Endothelial cell of umbilical vein (primary cell): ENCODE measurements around the gene PPFIA2. TPM values are rescaled to one million over a fixed set of nuclear protein-coding genes. Genes with fewer than 3 reads are reported as not detected.

Experiments used
- BruUV-seq: library from RNA; stranded (reverse); fragments of 400-500 nt; replicated peaks from 2 replicates; lab custom pipeline; 2021; lab: Mats Ljungman, UMichigan
- CTCF ChIA-PET: fragments of 300-600, 350-600 bp; sonication (Branson Sonifier 250); formaldehyde crosslinking; loops from one replicate; lab custom pipeline; 2021; ENCODE audit warnings: antibody characterized with exemption, inconsistent platforms; lab: Charles Lee
- POLR2A ChIA-PET: fragments of 300-600, 350-600 bp; sonication (Branson Sonifier 250); formaldehyde crosslinking; loops from one replicate; lab custom pipeline; 2021; ENCODE audit warnings: antibody characterized with exemption, inconsistent platforms; lab: Charles Lee
- DNase-seq: peaks from one replicate; pipeline ENCODE4 v3.0.0-alpha.2; 2011; ENCODE audit warnings: low read depth, low spot score
- FAIRE-seq: peaks from 2 replicates; lab custom pipeline; 2011; peaks lifted over from hg19 to GRCh38; lab: Jason Lieb, UNC
- H2AFZ ChIP-seq: 2 replicates; pipeline ENCODE4 v1.6.0; 2012; ENCODE audit warnings: low read depth, low read length, control low read depth, inconsistent platforms
- H3K27ac ChIP-seq: 2 replicates; pipeline ENCODE4 v1.5.1; 2011; ENCODE audit warnings: low read depth, mild to moderate bottlenecking, control low read depth, low read length, moderate library complexity; ENCODE audit not compliant: insufficient read depth
- H3K27me3 ChIP-seq, 2 experiments: 2 replicates each; pipeline versions ENCODE4 v1.6.0 to v1.6.1; 2011; ENCODE audit warnings: low read length in 2 of 2, mixed read lengths in 1 of 2; ENCODE audit not compliant: control insufficient read depth in 2 of 2, insufficient read depth in 2 of 2
- H3K36me3 ChIP-seq, 2 experiments: 2 replicates in 1 of 2; 3 replicates in 1 of 2; pipeline ENCODE4 v1.5.1; 2011; ENCODE audit warnings: low read length in 2 of 2, mild to moderate bottlenecking in 1 of 2, moderate library complexity in 1 of 2; ENCODE audit not compliant: control insufficient read depth in 2 of 2, insufficient read depth in 2 of 2; ENCODE audit errors: extremely low read depth in 1 of 2
- H3K4me1 ChIP-seq: 3 replicates; pipeline ENCODE4 v1.5.1; 2011; ENCODE audit warnings: mild to moderate bottlenecking, low read length; ENCODE audit not compliant: control insufficient read depth, insufficient read depth; ENCODE audit errors: extremely low read depth
- H3K4me2 ChIP-seq: 2 replicates; pipeline ENCODE4 v1.6.1; 2011; ENCODE audit warnings: low read length, control low read depth, mixed read lengths; ENCODE audit not compliant: insufficient read depth
- H3K4me3 ChIP-seq, 3 experiments: fragments of 200-600 bp in 1 of 3; sonication (generic), shearing (Covaris generic) in 1 of 3; replicated peaks in 1 of 3; 2 replicates each; pipeline ENCODE4 v1.5.1; 2011 to 2016; ENCODE audit warnings: control low read depth in 3 of 3, low read length in 3 of 3, mild to moderate bottlenecking in 2 of 3, inconsistent platforms in 1 of 3, low read depth in 1 of 3, moderate library complexity in 1 of 3; ENCODE audit not compliant: insufficient read depth in 1 of 3
- H3K79me2 ChIP-seq: 2 replicates; pipeline ENCODE4 v1.6.0; 2012; ENCODE audit warnings: low read length, inconsistent platforms; ENCODE audit not compliant: control insufficient read depth, insufficient read depth
- H3K9ac ChIP-seq: replicated peaks from 2 replicates; pipeline ENCODE3; 2011; ENCODE audit warnings: low read length, control low read depth; ENCODE audit not compliant: insufficient read depth; ENCODE audit errors: extremely low read depth
- H3K9me1 ChIP-seq: replicated peaks from 3 replicates; pipeline ENCODE4 v1.6.0; 2011; ENCODE audit warnings: mild to moderate bottlenecking, low read length; ENCODE audit not compliant: control insufficient read depth, insufficient read depth; ENCODE audit errors: extremely low read depth
- H3K9me3 ChIP-seq: replicated peaks from 2 replicates; pipeline ENCODE4 v1.5.1; 2012; ENCODE audit warnings: low read length, inconsistent platforms; ENCODE audit not compliant: control insufficient read depth, insufficient read depth
- H4K20me1 ChIP-seq: replicated peaks from 2 replicates; pipeline ENCODE3; 2011; ENCODE audit warnings: mild to moderate bottlenecking, low read length; ENCODE audit not compliant: control insufficient read depth, insufficient read depth; ENCODE audit errors: extremely low read depth
- EZH2 ChIP-seq: IDR thresholded peaks from 2 replicates; pipeline ENCODE4 v1.6.1; 2012; ENCODE audit warnings: borderline replicate concordance, low read depth, mild to moderate bottlenecking, moderate library complexity, low read length, inconsistent platforms; ENCODE audit not compliant: severe bottlenecking
- FOS ChIP-seq: IDR thresholded peaks from 2 replicates; pipeline ENCODE4 v1.6.1; 2011; ENCODE audit warnings: mild to moderate bottlenecking, low read length, moderate library complexity, borderline replicate concordance; ENCODE audit not compliant: insufficient read depth
- GATA2 ChIP-seq: IDR thresholded peaks from 2 replicates; pipeline ENCODE4 v1.7.0; 2011; ENCODE audit warnings: low read depth, mild to moderate bottlenecking, moderate library complexity, mixed read lengths, low read length; ENCODE audit not compliant: insufficient read length, insufficient read depth
- JUN ChIP-seq: IDR thresholded peaks from 2 replicates; pipeline ENCODE4 v1.6.1; 2011; ENCODE audit warnings: borderline replicate concordance, low read depth; ENCODE audit not compliant: insufficient read length, insufficient read depth
- MYC ChIP-seq: IDR thresholded peaks from one replicate; pipeline ENCODE4 v1.6.1; 2011; ENCODE audit warnings: mild to moderate bottlenecking, low read depth, low read length
- POLR2A ChIP-seq: IDR thresholded peaks from 2 replicates; pipeline ENCODE4 v1.6.1; 2012; ENCODE audit warnings: low read depth, mild to moderate bottlenecking, control low read depth, low read length
- POLR2AphosphoS5 ChIP-seq: IDR thresholded peaks from 2 replicates; pipeline ENCODE4 v1.6.1; 2012; ENCODE audit warnings: low read depth, mild to moderate bottlenecking, control low read depth, low read length, moderate library complexity; ENCODE audit not compliant: insufficient read depth
- dilution Hi-C: fragments of 300-500 bp; cut with MboI; formaldehyde crosslinking; loops from one replicate; pipeline ENCODE4 v1.15.0; 2019; ENCODE audit warnings: low sequenced_read_pairs; ENCODE audit not compliant: extremely low pct_ligation_motif_present
- intact Hi-C: fragments of 100-400 bp; cut with micrococcal nuclease; formaldehyde crosslinking; loops from one replicate; pipeline ENCODE4 v1.10.0; 2022
- polyA plus RNA-seq, 4 experiments: library from polyadenylated mRNA; depleted of rRNA in 3 of 4; stranded (reverse) in 3 of 4; unstranded in 1 of 4; fragments of >200 nt; gene quantifications; 2 replicates each; pipeline versions ENCODE4 v1.2.1 to v1.2.3, GENCODE V29; 2011 to 2012; ENCODE audit warnings: missing spikeins in 1 of 4
- total RNA-seq: library from RNA; stranded (reverse); gene quantifications from 2 replicates; pipeline ENCODE4 v1.2.3, GENCODE V29; 2021
- TF ChIP-seq, protein P1 (sequence below), 2 donors: IDR thresholded peaks; 1 replicate in 1 of 2; 2 replicates in 1 of 2; pipeline ENCODE4 v1.5.1; 2011; ENCODE audit warnings: low read length in 2 of 2, mild to moderate bottlenecking in 2 of 2, moderate library complexity in 2 of 2, control low read depth in 1 of 2, inconsistent platforms in 1 of 2, low read depth in 1 of 2; ENCODE audit not compliant: insufficient read depth in 1 of 2; ENCODE audit errors: extremely low read depth in 1 of 2
- TF ChIP-seq, protein P2 (sequence below): IDR thresholded peaks from 2 replicates; pipeline ENCODE4 v1.6.1; 2011; ENCODE audit not compliant: insufficient read depth, insufficient read length

Gene PPFIA2
- total and polyA plus RNA-seq, 2 donors (not counting 3 experiments of a cell fraction or from before 2014, with no cell fraction given), result not detected

DNA sequence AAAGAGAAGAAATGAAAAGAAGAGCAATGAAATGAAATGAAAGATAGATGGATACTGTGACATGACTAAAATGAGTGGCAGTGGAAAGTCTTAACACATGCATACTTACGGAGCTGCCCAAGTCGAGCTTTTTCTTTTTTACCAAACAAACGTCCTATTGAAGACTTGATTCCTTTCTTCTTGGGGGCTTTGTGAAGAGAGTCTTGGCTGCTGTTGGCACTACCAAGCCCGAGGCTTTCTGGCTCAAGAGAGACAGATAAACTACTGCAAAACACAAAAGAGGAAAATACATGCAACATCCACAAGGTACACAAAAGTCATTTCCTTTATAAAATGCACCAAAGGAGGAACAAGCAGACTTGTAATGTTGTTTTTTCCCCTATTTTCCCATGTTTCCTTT is 420.1 kb downstream of the PPFIA2 start:
- no peak overlapping the region for H3K4me2 ChIP-seq
- no peaks in the 10 kb centered on the region for H3K79me2 ChIP-seq
- FAIRE-seq (no peak), DNase-seq (no peak)
- dilution Hi-C loops, result no loop called here
- no peaks in the 10 kb centered on the region for H3K9me1 ChIP-seq
- ChIA-PET POLR2A (no interaction called here), CTCF (interaction anchor here (0.8 to 1.4 kb wide), 3 partner anchors 11 to 20 kb away, joined by 3 to 5 read pairs (median 3); no protein-coding TSS in a partner anchor)
- H3K27ac ChIP-seq, result no peak overlapping the region
- no peak overlapping the region for H2AFZ ChIP-seq
- no peak overlapping the region for H3K9ac ChIP-seq
- intact Hi-C loops, result no loop called here
- no TSS peak for BruUV-seq
- H3K4me1 ChIP-seq, result no peaks in the 10 kb centered on the region
- no peak for TF ChIP-seq POLR2AphosphoS5
- TF ChIP-seq MYC, result no peak
- TF ChIP-seq POLR2A, result no peak
- TF ChIP-seq, protein P1, sequence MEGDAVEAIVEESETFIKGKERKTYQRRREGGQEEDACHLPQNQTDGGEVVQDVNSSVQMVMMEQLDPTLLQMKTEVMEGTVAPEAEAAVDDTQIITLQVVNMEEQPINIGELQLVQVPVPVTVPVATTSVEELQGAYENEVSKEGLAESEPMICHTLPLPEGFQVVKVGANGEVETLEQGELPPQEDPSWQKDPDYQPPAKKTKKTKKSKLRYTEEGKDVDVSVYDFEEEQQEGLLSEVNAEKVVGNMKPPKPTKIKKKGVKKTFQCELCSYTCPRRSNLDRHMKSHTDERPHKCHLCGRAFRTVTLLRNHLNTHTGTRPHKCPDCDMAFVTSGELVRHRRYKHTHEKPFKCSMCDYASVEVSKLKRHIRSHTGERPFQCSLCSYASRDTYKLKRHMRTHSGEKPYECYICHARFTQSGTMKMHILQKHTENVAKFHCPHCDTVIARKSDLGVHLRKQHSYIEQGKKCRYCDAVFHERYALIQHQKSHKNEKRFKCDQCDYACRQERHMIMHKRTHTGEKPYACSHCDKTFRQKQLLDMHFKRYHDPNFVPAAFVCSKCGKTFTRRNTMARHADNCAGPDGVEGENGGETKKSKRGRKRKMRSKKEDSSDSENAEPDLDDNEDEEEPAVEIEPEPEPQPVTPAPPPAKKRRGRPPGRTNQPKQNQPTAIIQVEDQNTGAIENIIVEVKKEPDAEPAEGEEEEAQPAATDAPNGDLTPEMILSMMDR (IDR thresholded peaks at IDR 0.05; ENCODE audit: extremely low read depth in 1 of 2, insufficient read depth in 1 of 2, low read depth in 1 of 2, low read length in 2 of 2), result no peak
- no peak for TF ChIP-seq FOS
- TF ChIP-seq, protein P2, sequence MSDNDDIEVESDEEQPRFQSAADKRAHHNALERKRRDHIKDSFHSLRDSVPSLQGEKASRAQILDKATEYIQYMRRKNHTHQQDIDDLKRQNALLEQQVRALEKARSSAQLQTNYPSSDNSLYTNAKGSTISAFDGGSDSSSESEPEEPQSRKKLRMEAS, result no peak
- TF ChIP-seq JUN, result no peak
- TF ChIP-seq GATA2, result no peak
- TF ChIP-seq EZH2, result no peak
- H4K20me1 ChIP-seq, result no peaks in the 10 kb centered on the region
- peaks cover 0 to 3% of the 10 kb centered on the region in 2 experiments for H3K27me3 ChIP-seq
- no peaks in the 10 kb centered on the region for H3K36me3 ChIP-seq
- H3K9me3 ChIP-seq, result no peaks in the 10 kb centered on the region
- H3K4me3 ChIP-seq, result no peak overlapping the region
